ENCODE measurements around the gene RBKS. TPM values are rescaled to one million over a fixed set of nuclear protein-coding genes. Genes with fewer than 3 reads are reported as not detected.

The RBKS gene
- total and polyA plus RNA-seq, 10 donors = 1.00 to 5.1 (median 2.6) TPM

GRCh38 chr2:27847333-27847732 lies 42.9 kb downstream of the RBKS start:
- intact Hi-C loops (cut with DNase I; ENCODE audit: low total_unique reads) = no loop called here
- TF ChIP-seq POLR2AphosphoS5 (IDR thresholded peaks at IDR 0.05) (no peak), CTCF (IDR thresholded peaks at IDR 0.05 in 8 of 11, conservative IDR thresholded peaks at IDR 0.05 in 3 of 11) (no peak), POLR2A (IDR thresholded peaks at IDR 0.05) (no peak)
- Histone ChIP-seq H3K4me3 (no peak overlapping the region), H3K4me1 (no peaks in the 10 kb centered on the region), H3K9me3 (no peaks in the 10 kb centered on the region), H3K27ac (no peak overlapping the region), H3K36me3 (peaks cover 0 to 5% (median 0%) of the 10 kb centered on the region in 6 donors), H3K27me3 (replicated peaks in 1 of 7) (no peaks in the 10 kb centered on the region)
- no peak for DNase-seq
- 76 to 96% (median 82%) methylated on average over 2 of the region's 2 CpGs for WGBS, 5 donors

GRCh38 chr2:27844821-27845255 lies 45.3 kb downstream of the RBKS start:
- H3K36me3 ChIP-seq = peaks cover 0 to 9% (median 0%) of the 10 kb centered on the region in 6 donors
- no peak overlapping the region for H3K4me3 ChIP-seq
- no peaks in the 10 kb centered on the region for H3K9me3 ChIP-seq
- intact Hi-C loops (cut with DNase I; ENCODE audit: low total_unique reads) = no loop called here
- no peak for DNase-seq
- no peak overlapping the region for H3K27ac ChIP-seq
- WGBS, 5 donors = 80 to 85% (median 81%) methylated on average over 4 of the region's 4 CpGs
- H3K4me1 ChIP-seq = no peaks in the 10 kb centered on the region
- no peak for TF ChIP-seq POLR2A (IDR thresholded peaks at IDR 0.05)
- no peak for TF ChIP-seq CTCF (IDR thresholded peaks at IDR 0.05 in 8 of 11, conservative IDR thresholded peaks at IDR 0.05 in 3 of 11)
- no peak for TF ChIP-seq POLR2AphosphoS5 (IDR thresholded peaks at IDR 0.05)
- H3K27me3 ChIP-seq (replicated peaks in 1 of 7) = no peaks in the 10 kb centered on the region

GRCh38 chr2:27843992-27844391 lies 46.2 kb downstream of the RBKS start:
- Histone ChIP-seq H3K27ac (no peak overlapping the region), H3K9me3 (no peaks in the 10 kb centered on the region), H3K27me3 (replicated peaks in 1 of 7) (no peaks in the 10 kb centered on the region), H3K4me3 (no peak overlapping the region), H3K36me3 (peaks cover 0 to 9% (median 0%) of the 10 kb centered on the region in 6 donors), H3K4me1 (no peaks in the 10 kb centered on the region)
- WGBS, 5 donors = 92 to 97% (median 96%) methylated on average over 7 of the region's 7 CpGs
- intact Hi-C loops (cut with DNase I; ENCODE audit: low total_unique reads) = no loop called here
- no peak for DNase-seq
- TF ChIP-seq CTCF (IDR thresholded peaks at IDR 0.05 in 8 of 11, conservative IDR thresholded peaks at IDR 0.05 in 3 of 11) = no peak
- TF ChIP-seq POLR2AphosphoS5 (IDR thresholded peaks at IDR 0.05) = no peak
- TF ChIP-seq POLR2A (IDR thresholded peaks at IDR 0.05) = no peak

- intact Hi-C loops (cut with DNase I; ENCODE audit: low total_unique reads) = no loop called here
- WGBS, 5 donors = 90 to 97% (median 92%) methylated on average over 5 of the region's 5 CpGs
- no peaks in the 10 kb centered on the region for H3K4me1 ChIP-seq
- DNase-seq = no peak
- H3K27ac ChIP-seq = no peak overlapping the region
- H3K27me3 ChIP-seq (replicated peaks in 1 of 7) = no peaks in the 10 kb centered on the region
- H3K4me3 ChIP-seq = no peak overlapping the region
- peaks cover 0 to 9% (median 0%) of the 10 kb centered on the region in 6 donors for H3K36me3 ChIP-seq
- H3K9me3 ChIP-seq = no peaks in the 10 kb centered on the region
- no peak for TF ChIP-seq CTCF (IDR thresholded peaks at IDR 0.05 in 8 of 11, conservative IDR thresholded peaks at IDR 0.05 in 3 of 11)
These were observed 47.3 kb downstream of the RBKS start for GRCh38 chr2:27842894-27843293.

Measured in spleen (tissue), 11 donors.